ENCODE measurements around the gene TEX47.

Gene TEX47

GRCh38 chr7:88775838-88776237 lies 19.7 kb downstream of the TEX47 start:
- no peak for DNase-seq (ENCODE audit: low spot score)
- ChIA-PET POLR2A (ENCODE audit: low non-redundant PET) (no interaction called here), CTCF (interaction anchor here (0.7 kb wide), 1 partner anchor 13 kb away, joined by 5 read pairs; no protein-coding TSS in a partner anchor)
- no peak overlapping the region for H3K27ac ChIP-seq
- TF ChIP-seq, protein P1, sequence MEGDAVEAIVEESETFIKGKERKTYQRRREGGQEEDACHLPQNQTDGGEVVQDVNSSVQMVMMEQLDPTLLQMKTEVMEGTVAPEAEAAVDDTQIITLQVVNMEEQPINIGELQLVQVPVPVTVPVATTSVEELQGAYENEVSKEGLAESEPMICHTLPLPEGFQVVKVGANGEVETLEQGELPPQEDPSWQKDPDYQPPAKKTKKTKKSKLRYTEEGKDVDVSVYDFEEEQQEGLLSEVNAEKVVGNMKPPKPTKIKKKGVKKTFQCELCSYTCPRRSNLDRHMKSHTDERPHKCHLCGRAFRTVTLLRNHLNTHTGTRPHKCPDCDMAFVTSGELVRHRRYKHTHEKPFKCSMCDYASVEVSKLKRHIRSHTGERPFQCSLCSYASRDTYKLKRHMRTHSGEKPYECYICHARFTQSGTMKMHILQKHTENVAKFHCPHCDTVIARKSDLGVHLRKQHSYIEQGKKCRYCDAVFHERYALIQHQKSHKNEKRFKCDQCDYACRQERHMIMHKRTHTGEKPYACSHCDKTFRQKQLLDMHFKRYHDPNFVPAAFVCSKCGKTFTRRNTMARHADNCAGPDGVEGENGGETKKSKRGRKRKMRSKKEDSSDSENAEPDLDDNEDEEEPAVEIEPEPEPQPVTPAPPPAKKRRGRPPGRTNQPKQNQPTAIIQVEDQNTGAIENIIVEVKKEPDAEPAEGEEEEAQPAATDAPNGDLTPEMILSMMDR (conservative IDR thresholded peaks at IDR 0.05; ENCODE audit: low read depth) = no peak

- CTCF ChIA-PET = no interaction called here
- TF ChIP-seq, protein P1 (conservative IDR thresholded peaks at IDR 0.05; ENCODE audit: low read depth) = no peak
- POLR2A ChIA-PET (ENCODE audit: low non-redundant PET) = no interaction called here
Observed at GRCh38 chr7:88772776-88773175, 22.8 kb downstream of the TEX47 start.

GRCh38 chr7:88771417-88771816 lies 24.1 kb downstream of the TEX47 start:
- no peak for DNase-seq (ENCODE audit: low spot score)
- ChIA-PET CTCF (interaction anchor here (0.8 kb wide), 1 partner anchor 224 kb away, joined by 5 read pairs; no protein-coding TSS in a partner anchor), POLR2A (ENCODE audit: low non-redundant PET) (no interaction called here)
- H3K27ac ChIP-seq = no peak overlapping the region
- TF ChIP-seq, protein P1 (conservative IDR thresholded peaks at IDR 0.05; ENCODE audit: low read depth) = no peak

More at GRCh38 chr7:88772776-88773175, 22.8 kb downstream of the TEX47 start:
- H3K27ac ChIP-seq = no peak overlapping the region
- DNase-seq (ENCODE audit: low spot score) = no peak

DNA sequence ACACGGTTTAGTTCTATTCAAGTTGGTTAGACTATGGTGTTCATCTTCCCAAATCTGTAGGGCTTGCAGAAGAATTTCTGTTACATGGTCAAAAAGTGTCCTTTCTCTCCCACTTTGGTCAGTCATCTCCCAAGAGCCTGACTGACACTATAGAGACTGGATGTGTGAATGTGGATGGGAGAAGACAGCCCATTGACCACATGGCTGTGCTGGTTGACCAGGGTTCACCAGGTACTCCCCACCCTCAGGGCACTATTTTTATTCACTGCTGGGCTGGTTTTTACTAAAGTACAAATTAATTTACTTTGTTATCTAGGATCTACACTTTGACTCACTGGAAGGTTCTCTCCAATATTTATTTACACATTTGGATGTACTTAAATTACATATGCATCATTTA lies 33.8 kb downstream of the TEX47 start:
- TF ChIP-seq, protein P1 (conservative IDR thresholded peaks at IDR 0.05; ENCODE audit: low read depth) = no peak
- POLR2A ChIA-PET (ENCODE audit: low non-redundant PET) = no interaction called here
- CTCF ChIA-PET = no interaction called here
- no peak overlapping the region for H3K27ac ChIP-seq
- no peak for DNase-seq (ENCODE audit: low spot score)

GRCh38 chr7:88760136-88760515 lies 35.4 kb downstream of the TEX47 start:
- TF ChIP-seq, protein P1 (conservative IDR thresholded peaks at IDR 0.05; ENCODE audit: low read depth) = no peak
- CTCF ChIA-PET = no interaction called here
- no peak for DNase-seq (ENCODE audit: low spot score)
- POLR2A ChIA-PET (ENCODE audit: low non-redundant PET) = no interaction called here
- no peak overlapping the region for H3K27ac ChIP-seq

GRCh38 chr7:88759230-88760135 lies 36.1 kb downstream of the TEX47 start, which contains the start of gene ZNF804B:
TSS of gene ZNF804B (plus strand) at chr7:88759700. CDS start at chr7:88759977, 277 bp downstream.
- POLR2A ChIA-PET (ENCODE audit: low non-redundant PET) = no interaction called here
- DNase-seq (ENCODE audit: low spot score) = no peak

More at GRCh38 chr7:88759230-88760135, 36.1 kb downstream of the TEX47 start, which contains the start of gene ZNF804B:
- TF ChIP-seq, protein P1 (conservative IDR thresholded peaks at IDR 0.05; ENCODE audit: low read depth) = no peak
- CTCF ChIA-PET = no interaction called here
- no peak within 1 kb of the TSS for H3K27ac ChIP-seq

Data from RWPE1 (cell line).